K562 (cell line): ENCODE results near the gene SNIP1. TPM values are rescaled to one million over a fixed set of nuclear protein-coding genes. Genes with fewer than 3 reads are reported as not detected.
A peak's percentile ranks its signal among the peaks of the same experiment; 100 is the strongest.

Source experiments
- CBFA2T2 ChIP-seq: fragments of 450-650 bp; conservative IDR thresholded peaks from 2 replicates; pipeline ENCODE4 v1.6.1; 2017; ENCODE audit warnings: mild to moderate bottlenecking
- DMBX1 ChIP-seq: fragments of 250-450 bp; sonication (Bioruptor Pico); IDR thresholded peaks from 2 replicates; pipeline ENCODE4 v1.8.0; 2022; ENCODE audit warnings: inconsistent platforms, mild to moderate bottlenecking, moderate library complexity, borderline replicate concordance
- GABPA ChIP-seq: fragments of 200-800 bp; sonication (Bioruptor generic); conservative IDR thresholded peaks from 2 replicates; pipeline ENCODE4 v1.6.1; 2016; ENCODE audit warnings: low read depth, missing genetic modification characterization, missing compliant biosample characterization
- HIVEP1 ChIP-seq: fragments of 250-450 bp; sonication (Bioruptor Pico); IDR thresholded peaks from 2 replicates; pipeline ENCODE4 v1.4.0; 2020; ENCODE audit warnings: mild to moderate bottlenecking
- HMGN3 ChIP-seq: IDR thresholded peaks from 2 replicates; pipeline ENCODE4 v1.6.1; 2011; ENCODE audit warnings: borderline replicate concordance, low read depth, mild to moderate bottlenecking, mixed read lengths, low read length; ENCODE audit not compliant: insufficient read length; ENCODE audit errors: extremely low read depth
- JUN ChIP-seq, 2 experiments: sonication (generic) in 1 of 2; formaldehyde crosslinking in 1 of 2; IDR thresholded peaks; 2 replicates each; pipeline versions ENCODE4 v1.6.1 to v1.8.0; 2012 to 2022; ENCODE audit warnings: borderline replicate concordance in 2 of 2, mild to moderate bottlenecking in 2 of 2, improper control_type of control experiment in 1 of 2, low read depth in 1 of 2, low read length in 1 of 2, missing genetic modification reagents in 1 of 2
- KDM2B ChIP-seq: fragments of 250-450 bp; sonication (Bioruptor Pico); IDR thresholded peaks from 2 replicates; pipeline ENCODE4 v1.8.0; 2021; ENCODE audit warnings: mild to moderate bottlenecking, moderate library complexity
- POLR2G ChIP-seq: fragments of 200-400 bp; formaldehyde crosslinking; IDR thresholded peaks from 2 replicates; pipeline ENCODE4 v1.6.1; 2017; ENCODE audit warnings: low read depth, mild to moderate bottlenecking, antibody characterized with exemption, low read length, moderate library complexity
- POLR3G ChIP-seq: IDR thresholded peaks from 2 replicates; pipeline ENCODE4 v1.6.1; 2011; ENCODE audit not compliant: insufficient read length, insufficient replicate concordance; ENCODE audit errors: extremely low read depth
- SAP30 ChIP-seq: fragments of 200-600 bp; sonication (generic); IDR thresholded peaks from 2 replicates; pipeline ENCODE4 v1.6.1; 2012; ENCODE audit warnings: borderline replicate concordance, low read depth, mild to moderate bottlenecking, moderate library complexity, low read length, control low read depth, inconsistent platforms; ENCODE audit not compliant: insufficient read depth, poor library complexity, severe bottlenecking
- TAF1 ChIP-seq: IDR thresholded peaks from 2 replicates; pipeline ENCODE4 v1.6.1; 2011; ENCODE audit warnings: mild to moderate bottlenecking, low read length, moderate library complexity; ENCODE audit not compliant: insufficient read depth, control insufficient read depth, severe bottlenecking; ENCODE audit errors: extremely low read depth
- ZNF384 ChIP-seq: IDR thresholded peaks from 2 replicates; pipeline ENCODE4 v1.6.1; 2012; ENCODE audit warnings: low read depth, low read length, improper control_type of control experiment
- ZNF77 ChIP-seq: fragments of 250-450 bp; sonication (Bioruptor Pico); IDR thresholded peaks from 2 replicates; pipeline ENCODE4 v1.5.0; 2020
- polyA plus RNA-seq, 8 experiments: library from polyadenylated mRNA; depleted of rRNA in 4 of 8; stranded (reverse) in 5 of 8; unstranded in 3 of 8; fragments of >200 nt; fragmentation: Nextera tagmentation in 2 of 8; fragmentation: Illumina TruSeq in 1 of 8; extraction: Ambion mirVana in 2 of 8; extraction: Trizol in 1 of 8; gene quantifications; 2 replicates each; pipeline versions ENCODE4 v1.2.1 to v1.2.3, GENCODE V29; 2011 to 2014; ENCODE audit warnings: inconsistent platforms in 1 of 8, missing spikeins in 1 of 8
- total RNA-seq, 7 experiments: library from RNA; depleted of rRNA in 6 of 7; stranded (reverse); fragments of >200 nt in 6 of 7; fragmentation: Illumina TruSeq in 2 of 7; extraction: Trizol in 2 of 7; gene quantifications; 2 replicates each; pipeline versions ENCODE4 v1.2.1 to v1.2.3, GENCODE V29; 2011 to 2021; ENCODE audit warnings: low replicate concordance in 1 of 7
- TF ChIP-seq, protein P1 (sequence below): sonication (generic); formaldehyde crosslinking; IDR thresholded peaks from 2 replicates; pipeline ENCODE4 v1.8.0; 2023; ENCODE audit warnings: mild to moderate bottlenecking, missing genetic modification reagents
- TF ChIP-seq, protein P2 (sequence below): fragments of 450-650 bp; IDR thresholded peaks from 2 replicates; pipeline ENCODE4 v1.7.1; 2018; ENCODE audit warnings: mild to moderate bottlenecking, low read depth; ENCODE audit not compliant: partially characterized antibody
- TF ChIP-seq, protein P3 (sequence below): fragments of 450-650 bp; formaldehyde crosslinking; IDR thresholded peaks from 2 replicates; pipeline ENCODE4 v1.4.0; 2022; ENCODE audit warnings: missing genetic modification characterization
- TF ChIP-seq, protein P4 (sequence below): fragments of 200-800 bp; sonication (Bioruptor generic); IDR thresholded peaks from 2 replicates; pipeline ENCODE4 v1.6.1; 2017; ENCODE audit warnings: missing genetic modification characterization, missing compliant biosample characterization

SNIP1 gene
- total and polyA plus RNA-seq, 9 of the 15 experiments (the other 6 are each of a cell fraction or from before 2014, with no cell fraction given): 2.9 to 25.9 (median 14.6) TPM

DNA sequence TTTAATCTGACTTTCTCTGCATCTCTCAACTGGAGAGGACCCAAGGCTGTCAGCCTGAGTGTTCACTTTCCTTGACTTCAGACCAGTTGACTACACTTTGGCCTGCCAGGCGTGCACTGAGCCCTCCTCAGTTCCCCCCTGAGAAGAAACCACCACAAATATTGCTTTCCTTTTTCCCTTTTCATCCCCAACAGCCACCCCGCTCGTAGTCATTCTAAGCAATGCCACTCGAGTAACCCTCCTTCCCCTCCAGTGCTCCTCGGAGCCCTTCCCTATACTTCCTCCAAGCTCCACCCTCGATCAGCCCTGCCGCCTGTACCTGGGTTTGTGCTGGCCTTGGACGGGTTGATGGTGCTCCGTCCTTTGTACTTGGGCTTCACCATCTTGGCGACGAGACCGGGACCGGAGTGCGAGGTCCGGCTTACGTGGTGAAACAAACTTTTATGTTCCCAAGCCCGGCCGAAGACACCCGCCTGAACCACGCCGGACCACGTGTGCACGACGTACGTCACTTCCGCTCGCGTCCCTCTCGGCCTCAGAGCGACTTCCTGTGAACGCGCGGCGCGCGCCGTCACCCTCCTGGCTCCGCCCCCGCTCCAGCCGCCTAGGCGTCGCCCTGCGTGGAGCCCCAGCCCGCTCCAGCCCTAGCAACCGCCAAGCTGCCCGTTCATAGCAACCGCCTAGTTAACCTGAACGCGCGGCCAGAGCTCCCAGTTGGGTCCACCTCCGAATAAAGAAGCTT is 41.5 kb upstream of the SNIP1 start, which contains the start of gene GNL2 (continued):
- TF ChIP-seq JUN (IDR thresholded peaks at IDR 0.05; ENCODE audit: borderline replicate concordance, low read depth, low read length) (peak; percentile 85; the same call in 1 of the 2 replicates), JUN (CRISPR knock-in tag; IDR thresholded peaks at IDR 0.05; ENCODE audit: borderline replicate concordance) (no peak), SAP30 (peak; percentile 98), ZNF77 (CRISPR knock-in tag) (no peak), CBFA2T2 (0 out of 2 replicates have a peak, but pooled peaks have one; percentile 16), KDM2B (CRISPR knock-in tag) (0 out of 2 replicates have a peak, but pooled peaks have one; percentile 49), POLR3G (no peak), POLR2G (peak; percentile 98), DMBX1 (CRISPR knock-in tag) (peak; percentile 71; the same call in 1 of the 2 replicates), HMGN3 (peak; percentile 63), GABPA (tag) (peak; percentile 98), HIVEP1 (CRISPR knock-in tag) (no peak), ZNF384 (0 out of 2 replicates have a peak, but pooled peaks have one; percentile 17), TAF1 (peak; percentile 60)
- TF ChIP-seq, protein P1, sequence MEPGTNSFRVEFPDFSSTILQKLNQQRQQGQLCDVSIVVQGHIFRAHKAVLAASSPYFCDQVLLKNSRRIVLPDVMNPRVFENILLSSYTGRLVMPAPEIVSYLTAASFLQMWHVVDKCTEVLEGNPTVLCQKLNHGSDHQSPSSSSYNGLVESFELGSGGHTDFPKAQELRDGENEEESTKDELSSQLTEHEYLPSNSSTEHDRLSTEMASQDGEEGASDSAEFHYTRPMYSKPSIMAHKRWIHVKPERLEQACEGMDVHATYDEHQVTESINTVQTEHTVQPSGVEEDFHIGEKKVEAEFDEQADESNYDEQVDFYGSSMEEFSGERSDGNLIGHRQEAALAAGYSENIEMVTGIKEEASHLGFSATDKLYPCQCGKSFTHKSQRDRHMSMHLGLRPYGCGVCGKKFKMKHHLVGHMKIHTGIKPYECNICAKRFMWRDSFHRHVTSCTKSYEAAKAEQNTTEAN (CRISPR knock-in tag): 0 out of 2 replicates have a peak, but pooled peaks have one; percentile 70
- TF ChIP-seq, protein P2, sequence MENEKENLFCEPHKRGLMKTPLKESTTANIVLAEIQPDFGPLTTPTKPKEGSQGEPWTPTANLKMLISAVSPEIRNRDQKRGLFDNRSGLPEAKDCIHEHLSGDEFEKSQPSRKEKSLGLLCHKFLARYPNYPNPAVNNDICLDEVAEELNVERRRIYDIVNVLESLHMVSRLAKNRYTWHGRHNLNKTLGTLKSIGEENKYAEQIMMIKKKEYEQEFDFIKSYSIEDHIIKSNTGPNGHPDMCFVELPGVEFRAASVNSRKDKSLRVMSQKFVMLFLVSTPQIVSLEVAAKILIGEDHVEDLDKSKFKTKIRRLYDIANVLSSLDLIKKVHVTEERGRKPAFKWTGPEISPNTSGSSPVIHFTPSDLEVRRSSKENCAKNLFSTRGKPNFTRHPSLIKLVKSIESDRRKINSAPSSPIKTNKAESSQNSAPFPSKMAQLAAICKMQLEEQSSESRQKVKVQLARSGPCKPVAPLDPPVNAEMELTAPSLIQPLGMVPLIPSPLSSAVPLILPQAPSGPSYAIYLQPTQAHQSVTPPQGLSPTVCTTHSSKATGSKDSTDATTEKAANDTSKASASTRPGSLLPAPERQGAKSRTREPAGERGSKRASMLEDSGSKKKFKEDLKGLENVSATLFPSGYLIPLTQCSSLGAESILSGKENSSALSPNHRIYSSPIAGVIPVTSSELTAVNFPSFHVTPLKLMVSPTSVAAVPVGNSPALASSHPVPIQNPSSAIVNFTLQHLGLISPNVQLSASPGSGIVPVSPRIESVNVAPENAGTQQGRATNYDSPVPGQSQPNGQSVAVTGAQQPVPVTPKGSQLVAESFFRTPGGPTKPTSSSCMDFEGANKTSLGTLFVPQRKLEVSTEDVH: peak; percentile 85
- TF ChIP-seq, protein P3, sequence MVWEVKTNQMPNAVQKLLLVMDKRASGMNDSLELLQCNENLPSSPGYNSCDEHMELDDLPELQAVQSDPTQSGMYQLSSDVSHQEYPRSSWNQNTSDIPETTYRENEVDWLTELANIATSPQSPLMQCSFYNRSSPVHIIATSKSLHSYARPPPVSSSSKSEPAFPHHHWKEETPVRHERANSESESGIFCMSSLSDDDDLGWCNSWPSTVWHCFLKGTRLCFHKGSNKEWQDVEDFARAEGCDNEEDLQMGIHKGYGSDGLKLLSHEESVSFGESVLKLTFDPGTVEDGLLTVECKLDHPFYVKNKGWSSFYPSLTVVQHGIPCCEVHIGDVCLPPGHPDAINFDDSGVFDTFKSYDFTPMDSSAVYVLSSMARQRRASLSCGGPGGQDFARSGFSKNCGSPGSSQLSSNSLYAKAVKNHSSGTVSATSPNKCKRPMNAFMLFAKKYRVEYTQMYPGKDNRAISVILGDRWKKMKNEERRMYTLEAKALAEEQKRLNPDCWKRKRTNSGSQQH (CRISPR knock-in tag): 0 out of 2 replicates have a peak, but pooled peaks have one; percentile 47
- TF ChIP-seq, protein P4, sequence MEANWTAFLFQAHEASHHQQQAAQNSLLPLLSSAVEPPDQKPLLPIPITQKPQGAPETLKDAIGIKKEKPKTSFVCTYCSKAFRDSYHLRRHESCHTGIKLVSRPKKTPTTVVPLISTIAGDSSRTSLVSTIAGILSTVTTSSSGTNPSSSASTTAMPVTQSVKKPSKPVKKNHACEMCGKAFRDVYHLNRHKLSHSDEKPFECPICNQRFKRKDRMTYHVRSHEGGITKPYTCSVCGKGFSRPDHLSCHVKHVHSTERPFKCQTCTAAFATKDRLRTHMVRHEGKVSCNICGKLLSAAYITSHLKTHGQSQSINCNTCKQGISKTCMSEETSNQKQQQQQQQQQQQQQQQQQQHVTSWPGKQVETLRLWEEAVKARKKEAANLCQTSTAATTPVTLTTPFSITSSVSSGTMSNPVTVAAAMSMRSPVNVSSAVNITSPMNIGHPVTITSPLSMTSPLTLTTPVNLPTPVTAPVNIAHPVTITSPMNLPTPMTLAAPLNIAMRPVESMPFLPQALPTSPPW (CRISPR knock-in tag): peak; percentile 61
